ENCODE data around the gene RNF149. TPM values are rescaled to one million over a fixed set of nuclear protein-coding genes. Genes with fewer than 3 reads are reported as not detected.

The RNF149 gene
- total and polyA plus RNA-seq, 10 donors, result 31.8 to 398 (median 211) TPM

GRCh38 chr2:101340141-101340551 is 31.6 kb upstream of the RNF149 start:
- Histone ChIP-seq H3K4me3 (no peak overlapping the region), H3K9me3 (no peaks in the 10 kb centered on the region), H3K27me3 (replicated peaks in 1 of 7) (no peaks in the 10 kb centered on the region), H3K27ac (peak overlapping the region in 5 of 8 donors; percentile 1 to 71 (median 53)), H3K36me3 (no peaks in the 10 kb centered on the region), H3K4me1 (peaks cover 0 to 29% (median 14%) of the 10 kb centered on the region in 6 donors)
- intact Hi-C loops (cut with DNase I; ENCODE audit: low total_unique reads), result loop anchor here (5.0 kb wide), 1 partner anchor 492 kb away; no protein-coding TSS in a partner anchor
- 81 to 100% (median 91%) methylated on average over 1 of the region's 1 CpG for WGBS, 5 donors
- TF ChIP-seq POLR2AphosphoS5 (IDR thresholded peaks at IDR 0.05), result peak in 1 of 3 donors; percentile 15
- TF ChIP-seq POLR2A (IDR thresholded peaks at IDR 0.05), result no peak
- DNase-seq, result no peak

- Histone ChIP-seq H3K4me3 (no peak overlapping the region), H3K4me1 (peaks cover 0 to 29% (median 14%) of the 10 kb centered on the region in 6 donors), H3K36me3 (no peaks in the 10 kb centered on the region), H3K27ac (peak overlapping the region in 3 of 8 donors; percentile 53 to 71 (median 65)), H3K9me3 (no peaks in the 10 kb centered on the region), H3K27me3 (replicated peaks in 1 of 7) (no peaks in the 10 kb centered on the region)
- TF ChIP-seq POLR2AphosphoS5 (IDR thresholded peaks at IDR 0.05) (no peak), POLR2A (IDR thresholded peaks at IDR 0.05) (no peak), CTCF (IDR thresholded peaks at IDR 0.05 in 8 of 11, conservative IDR thresholded peaks at IDR 0.05 in 3 of 11) (no peak)
- WGBS, 5 donors, result 86 to 93% (median 93%) methylated on average over 4 of the region's 4 CpGs
- DNase-seq, result no peak
- intact Hi-C loops (cut with DNase I; ENCODE audit: low total_unique reads), result no loop called here
These were observed 30.9 kb upstream of the RNF149 start for GRCh38 chr2:101339266-101339880.

- TF ChIP-seq POLR2A (IDR thresholded peaks at IDR 0.05) (no peak), CTCF (IDR thresholded peaks at IDR 0.05 in 8 of 11, conservative IDR thresholded peaks at IDR 0.05 in 3 of 11) (no peak), POLR2AphosphoS5 (IDR thresholded peaks at IDR 0.05) (no peak)
- intact Hi-C loops (cut with DNase I; ENCODE audit: low total_unique reads), result no loop called here
- 56 to 88% (median 75%) methylated on average over 2 of the region's 2 CpGs for WGBS, 5 donors
- Histone ChIP-seq H3K27me3 (replicated peaks in 1 of 7) (no peaks in the 10 kb centered on the region), H3K4me3 (no peak overlapping the region), H3K27ac (no peak overlapping the region), H3K36me3 (no peaks in the 10 kb centered on the region), H3K4me1 (peaks cover 0 to 34% (median 14%) of the 10 kb centered on the region in 6 donors), H3K9me3 (no peaks in the 10 kb centered on the region)
- DNase-seq, result no peak
These were observed 29.4 kb upstream of the RNF149 start for GRCh38 chr2:101337877-101338276.

- DNase-seq, result no peak
- intact Hi-C loops (cut with DNase I; ENCODE audit: low total_unique reads), result no loop called here
These were observed 24.6 kb upstream of the RNF149 start for GRCh38 chr2:101332885-101333766.

More at GRCh38 chr2:101332885-101333766, 24.6 kb upstream of the RNF149 start:
- 69 to 79% (median 72%) methylated on average over 5 of the region's 5 CpGs for WGBS, 5 donors
- Histone ChIP-seq H3K27me3 (replicated peaks in 1 of 7) (no peaks in the 10 kb centered on the region), H3K36me3 (no peaks in the 10 kb centered on the region), H3K27ac (no peak overlapping the region), H3K9me3 (no peaks in the 10 kb centered on the region), H3K4me1 (peaks cover 15 to 50% (median 33%) of the 10 kb centered on the region in 6 donors), H3K4me3 (no peak overlapping the region)
- TF ChIP-seq POLR2AphosphoS5 (IDR thresholded peaks at IDR 0.05) (no peak), CTCF (IDR thresholded peaks at IDR 0.05 in 8 of 11, conservative IDR thresholded peaks at IDR 0.05 in 3 of 11) (no peak), POLR2A (IDR thresholded peaks at IDR 0.05) (no peak)
